ENCODE data around the gene SPEG. TPM values are rescaled to one million over a fixed set of nuclear protein-coding genes. Genes with fewer than 3 reads are reported as not detected.

Gene SPEG
- total and polyA plus RNA-seq, 2 of the 13 experiments (the other 11 are each of a cell fraction or from before 2014, with no cell fraction given) = 0.18 to 0.24 TPM

- TF ChIP-seq, protein P1, sequence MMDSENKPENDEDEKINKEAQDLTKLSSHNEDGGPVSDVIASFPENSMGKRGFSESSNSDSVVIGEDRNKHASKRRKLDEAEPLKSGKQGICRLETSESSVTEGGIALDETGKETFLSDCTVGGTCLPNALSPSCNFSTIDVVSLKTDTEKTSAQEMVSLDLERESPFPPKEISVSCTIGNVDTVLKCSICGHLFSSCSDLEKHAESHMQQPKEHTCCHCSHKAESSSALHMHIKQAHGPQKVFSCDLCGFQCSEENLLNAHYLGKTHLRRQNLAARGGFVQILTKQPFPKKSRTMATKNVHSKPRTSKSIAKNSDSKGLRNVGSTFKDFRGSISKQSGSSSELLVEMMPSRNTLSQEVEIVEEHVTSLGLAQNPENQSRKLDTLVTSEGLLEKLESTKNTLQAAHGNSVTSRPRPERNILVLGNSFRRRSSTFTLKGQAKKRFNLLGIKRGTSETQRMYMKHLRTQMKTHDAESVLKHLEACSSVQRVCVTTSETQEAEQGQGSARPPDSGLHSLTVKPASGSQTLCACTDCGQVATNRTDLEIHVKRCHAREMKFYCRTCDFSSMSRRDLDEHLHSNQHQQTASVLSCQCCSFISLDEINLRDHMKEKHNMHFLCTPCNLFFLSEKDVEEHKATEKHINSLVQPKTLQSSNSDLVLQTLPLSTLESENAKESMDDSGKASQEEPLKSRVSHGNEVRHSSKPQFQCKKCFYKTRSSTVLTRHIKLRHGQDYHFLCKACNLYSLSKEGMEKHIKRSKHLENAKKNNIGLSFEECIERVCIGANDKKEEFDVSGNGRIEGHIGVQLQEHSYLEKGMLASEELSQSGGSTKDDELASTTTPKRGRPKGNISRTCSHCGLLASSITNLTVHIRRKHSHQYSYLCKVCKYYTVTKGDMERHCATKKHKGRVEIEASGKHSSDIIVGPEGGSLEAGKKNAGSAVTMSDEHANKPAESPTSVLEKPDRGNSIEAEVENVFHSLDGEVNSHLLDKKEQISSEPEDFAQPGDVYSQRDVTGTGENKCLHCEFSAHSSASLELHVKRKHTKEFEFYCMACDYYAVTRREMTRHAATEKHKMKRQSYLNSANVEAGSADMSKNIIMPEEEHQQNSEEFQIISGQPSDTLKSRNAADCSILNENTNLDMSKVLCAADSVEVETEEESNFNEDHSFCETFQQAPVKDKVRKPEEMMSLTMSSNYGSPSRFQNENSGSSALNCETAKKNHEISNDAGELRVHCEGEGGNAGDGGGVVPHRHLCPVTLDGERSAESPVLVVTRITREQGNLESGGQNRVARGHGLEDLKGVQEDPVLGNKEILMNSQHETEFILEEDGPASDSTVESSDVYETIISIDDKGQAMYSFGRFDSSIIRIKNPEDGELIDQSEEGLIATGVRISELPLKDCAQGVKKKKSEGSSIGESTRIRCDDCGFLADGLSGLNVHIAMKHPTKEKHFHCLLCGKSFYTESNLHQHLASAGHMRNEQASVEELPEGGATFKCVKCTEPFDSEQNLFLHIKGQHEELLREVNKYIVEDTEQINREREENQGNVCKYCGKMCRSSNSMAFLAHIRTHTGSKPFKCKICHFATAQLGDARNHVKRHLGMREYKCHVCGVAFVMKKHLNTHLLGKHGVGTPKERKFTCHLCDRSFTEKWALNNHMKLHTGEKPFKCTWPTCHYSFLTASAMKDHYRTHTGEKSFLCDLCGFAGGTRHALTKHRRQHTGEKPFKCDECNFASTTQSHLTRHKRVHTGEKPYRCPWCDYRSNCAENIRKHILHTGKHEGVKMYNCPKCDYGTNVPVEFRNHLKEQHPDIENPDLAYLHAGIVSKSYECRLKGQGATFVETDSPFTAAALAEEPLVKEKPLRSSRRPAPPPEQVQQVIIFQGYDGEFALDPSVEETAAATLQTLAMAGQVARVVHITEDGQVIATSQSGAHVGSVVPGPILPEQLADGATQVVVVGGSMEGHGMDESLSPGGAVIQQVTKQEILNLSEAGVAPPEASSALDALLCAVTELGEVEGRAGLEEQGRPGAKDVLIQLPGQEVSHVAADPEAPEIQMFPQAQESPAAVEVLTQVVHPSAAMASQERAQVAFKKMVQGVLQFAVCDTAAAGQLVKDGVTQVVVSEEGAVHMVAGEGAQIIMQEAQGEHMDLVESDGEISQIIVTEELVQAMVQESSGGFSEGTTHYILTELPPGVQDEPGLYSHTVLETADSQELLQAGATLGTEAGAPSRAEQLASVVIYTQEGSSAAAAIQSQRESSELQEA (CRISPR knock-in tag; IDR thresholded peaks at IDR 0.05; ENCODE audit: not compliant biosample characterization) = peak; percentile 53
- TF ChIP-seq PATZ1 (CRISPR knock-in tag; IDR thresholded peaks at IDR 0.05) (no peak), JDP2 (CRISPR knock-in tag; IDR thresholded peaks at IDR 0.05; ENCODE audit: borderline replicate concordance) (no peak), ELF1 (CRISPR knock-in tag; IDR thresholded peaks at IDR 0.05) (peak; percentile 48), ZNF10 (CRISPR knock-in tag; IDR thresholded peaks at IDR 0.05; ENCODE audit: borderline replicate concordance, low read depth) (no peak), BRD4 (CRISPR knock-in tag; IDR thresholded peaks at IDR 0.05) (peak; percentile 64; the same call in 1 of the 2 replicates), ZNF883 (CRISPR knock-in tag; IDR thresholded peaks at IDR 0.05; ENCODE audit: not compliant biosample characterization) (no peak), MTERF4 (CRISPR knock-in tag; IDR thresholded peaks at IDR 0.05) (0 out of 2 replicates have a peak, but pooled peaks have one; percentile 10)
- TF ChIP-seq, protein P2, sequence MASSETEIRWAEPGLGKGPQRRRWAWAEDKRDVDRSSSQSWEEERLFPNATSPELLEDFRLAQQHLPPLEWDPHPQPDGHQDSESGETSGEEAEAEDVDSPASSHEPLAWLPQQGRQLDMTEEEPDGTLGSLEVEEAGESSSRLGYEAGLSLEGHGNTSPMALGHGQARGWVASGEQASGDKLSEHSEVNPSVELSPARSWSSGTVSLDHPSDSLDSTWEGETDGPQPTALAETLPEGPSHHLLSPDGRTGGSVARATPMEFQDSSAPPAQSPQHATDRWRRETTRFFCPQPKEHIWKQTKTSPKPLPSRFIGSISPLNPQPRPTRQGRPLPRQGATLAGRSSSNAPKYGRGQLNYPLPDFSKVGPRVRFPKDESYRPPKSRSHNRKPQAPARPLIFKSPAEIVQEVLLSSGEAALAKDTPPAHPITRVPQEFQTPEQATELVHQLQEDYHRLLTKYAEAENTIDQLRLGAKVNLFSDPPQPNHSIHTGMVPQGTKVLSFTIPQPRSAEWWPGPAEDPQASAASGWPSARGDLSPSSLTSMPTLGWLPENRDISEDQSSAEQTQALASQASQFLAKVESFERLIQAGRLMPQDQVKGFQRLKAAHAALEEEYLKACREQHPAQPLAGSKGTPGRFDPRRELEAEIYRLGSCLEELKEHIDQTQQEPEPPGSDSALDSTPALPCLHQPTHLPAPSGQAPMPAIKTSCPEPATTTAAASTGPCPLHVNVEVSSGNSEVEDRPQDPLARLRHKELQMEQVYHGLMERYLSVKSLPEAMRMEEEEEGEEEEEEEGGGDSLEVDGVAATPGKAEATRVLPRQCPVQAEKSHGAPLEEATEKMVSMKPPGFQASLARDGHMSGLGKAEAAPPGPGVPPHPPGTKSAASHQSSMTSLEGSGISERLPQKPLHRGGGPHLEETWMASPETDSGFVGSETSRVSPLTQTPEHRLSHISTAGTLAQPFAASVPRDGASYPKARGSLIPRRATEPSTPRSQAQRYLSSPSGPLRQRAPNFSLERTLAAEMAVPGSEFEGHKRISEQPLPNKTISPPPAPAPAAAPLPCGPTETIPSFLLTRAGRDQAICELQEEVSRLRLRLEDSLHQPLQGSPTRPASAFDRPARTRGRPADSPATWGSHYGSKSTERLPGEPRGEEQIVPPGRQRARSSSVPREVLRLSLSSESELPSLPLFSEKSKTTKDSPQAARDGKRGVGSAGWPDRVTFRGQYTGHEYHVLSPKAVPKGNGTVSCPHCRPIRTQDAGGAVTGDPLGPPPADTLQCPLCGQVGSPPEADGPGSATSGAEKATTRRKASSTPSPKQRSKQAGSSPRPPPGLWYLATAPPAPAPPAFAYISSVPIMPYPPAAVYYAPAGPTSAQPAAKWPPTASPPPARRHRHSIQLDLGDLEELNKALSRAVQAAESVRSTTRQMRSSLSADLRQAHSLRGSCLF (CRISPR knock-in tag; IDR thresholded peaks at IDR 0.05; ENCODE audit: borderline replicate concordance) = no peak
- TF ChIP-seq, protein P3, sequence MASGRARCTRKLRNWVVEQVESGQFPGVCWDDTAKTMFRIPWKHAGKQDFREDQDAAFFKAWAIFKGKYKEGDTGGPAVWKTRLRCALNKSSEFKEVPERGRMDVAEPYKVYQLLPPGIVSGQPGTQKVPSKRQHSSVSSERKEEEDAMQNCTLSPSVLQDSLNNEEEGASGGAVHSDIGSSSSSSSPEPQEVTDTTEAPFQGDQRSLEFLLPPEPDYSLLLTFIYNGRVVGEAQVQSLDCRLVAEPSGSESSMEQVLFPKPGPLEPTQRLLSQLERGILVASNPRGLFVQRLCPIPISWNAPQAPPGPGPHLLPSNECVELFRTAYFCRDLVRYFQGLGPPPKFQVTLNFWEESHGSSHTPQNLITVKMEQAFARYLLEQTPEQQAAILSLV (CRISPR knock-in tag; IDR thresholded peaks at IDR 0.05; ENCODE audit: borderline replicate concordance) = no peak
Measured at GRCh38 chr2:219542931-219543595, 108.4 kb downstream of the SPEG start (continued).
